NCI-H2029 (cell line): ENCODE data around the gene FKBP1A.
"Not testable (repeated sequence)": the region's sequence is repeated elsewhere in the genome, so short reads cannot be mapped to it uniquely, and the experiment has no call there.

Experiments used
- DNase-seq: peaks from one replicate; lab custom pipeline; 2025; lab: John Stamatoyannopoulos, UW

FKBP1A gene

DNA sequence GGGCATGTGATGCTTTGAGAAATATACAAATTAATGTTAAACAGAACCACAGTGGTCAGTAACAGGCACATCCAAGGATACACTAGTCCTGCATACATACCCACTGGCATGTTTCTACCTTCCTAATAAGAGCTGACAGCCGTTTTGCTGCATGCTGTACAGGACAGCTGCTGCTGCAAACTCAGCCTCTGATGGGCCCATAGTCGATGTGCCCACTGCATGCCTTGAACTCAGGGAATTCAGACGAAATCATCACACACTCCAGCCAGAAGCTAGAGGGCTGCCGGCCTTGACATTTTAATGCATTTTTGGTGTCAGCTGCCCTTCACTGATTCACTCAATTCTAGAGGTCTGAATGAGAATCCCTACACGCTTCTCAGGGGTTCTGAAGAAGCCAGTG, 29.3 kb downstream of the FKBP1A start:
- DNase-seq: no peak

- no peak for DNase-seq
Observed at GRCh38 chr20:1362484-1362883, 30.4 kb downstream of the FKBP1A start.

DNA sequence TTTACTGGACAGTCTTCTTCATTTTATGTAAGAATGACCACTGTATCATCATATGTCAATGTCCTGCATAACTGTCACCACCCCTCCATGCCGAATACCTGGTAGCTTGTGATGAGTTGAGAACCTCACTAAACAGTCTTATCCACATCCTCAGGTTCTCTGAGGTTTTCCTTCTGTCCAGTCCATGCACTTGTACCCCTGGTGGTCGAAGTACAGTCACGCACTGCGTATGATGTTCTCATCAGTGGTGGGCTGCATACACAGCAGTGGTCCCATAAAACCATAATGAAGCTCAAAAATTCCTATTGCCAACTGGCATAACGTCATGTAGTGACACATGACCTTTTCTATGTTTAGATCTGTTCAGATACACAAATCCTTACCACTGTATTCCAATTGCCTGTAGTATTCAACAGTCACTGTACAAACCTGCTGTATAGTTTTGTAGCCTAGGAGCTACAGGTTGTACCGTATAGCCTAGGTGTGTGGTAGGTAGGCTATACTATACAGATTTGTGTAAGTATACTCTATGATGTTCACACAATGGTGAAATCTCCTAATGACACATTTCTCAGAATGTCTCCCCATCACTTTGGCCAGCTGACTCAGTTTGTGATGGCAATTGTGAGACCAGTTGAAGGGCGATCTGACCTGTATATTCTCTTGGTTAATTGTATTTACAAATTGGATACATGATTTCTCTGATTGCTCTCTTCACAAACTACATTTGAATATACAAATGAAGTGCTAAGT, 32.6 kb downstream of the FKBP1A start:
- DNase-seq: no peak

DNA sequence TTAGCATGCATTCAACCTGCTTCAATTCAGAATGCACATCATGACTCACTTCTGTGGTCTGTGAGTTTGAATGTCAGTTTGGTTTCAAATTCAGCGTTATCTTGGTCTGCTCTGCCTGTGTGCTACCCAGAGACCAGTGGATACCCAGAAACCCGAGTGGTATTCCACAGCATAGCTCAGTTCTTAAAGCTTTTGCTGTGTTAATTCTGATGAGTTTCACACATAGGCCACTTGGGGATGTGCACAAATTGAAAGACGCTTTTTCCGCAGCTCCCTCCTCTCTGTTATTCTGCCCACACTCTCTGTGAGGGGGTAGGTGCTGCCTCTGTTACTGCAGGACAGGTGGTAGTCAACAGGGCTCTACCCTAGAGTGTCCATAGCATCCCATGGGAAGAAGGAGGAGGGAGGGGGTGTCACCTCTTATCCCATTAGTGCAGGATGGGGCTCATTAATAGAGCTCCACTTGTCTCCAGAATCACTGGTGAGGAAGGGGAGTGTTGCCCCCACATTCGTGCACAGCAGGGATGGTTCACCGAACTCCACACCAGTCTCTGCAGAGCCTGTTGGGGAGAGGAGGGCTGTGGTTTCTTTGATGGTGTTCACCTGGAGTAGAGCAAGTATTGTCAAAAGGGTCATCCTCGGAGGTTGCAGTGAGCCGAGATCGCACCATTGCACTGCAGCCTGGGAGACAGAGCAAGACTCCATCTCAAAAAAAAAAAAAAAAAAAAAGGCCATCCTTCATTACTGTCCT, 34.8 kb downstream of the FKBP1A start:
- DNase-seq: no peak

- DNase-seq: no peak
Observed at GRCh38 chr20:1353956-1354355, 38.9 kb downstream of the FKBP1A start.

- DNase-seq: no peak
Observed at GRCh38 chr20:1346315-1346969, 46.4 kb downstream of the FKBP1A start.

- no peak for DNase-seq
Observed at GRCh38 chr20:1345756-1346093, 47.1 kb downstream of the FKBP1A start.

DNA sequence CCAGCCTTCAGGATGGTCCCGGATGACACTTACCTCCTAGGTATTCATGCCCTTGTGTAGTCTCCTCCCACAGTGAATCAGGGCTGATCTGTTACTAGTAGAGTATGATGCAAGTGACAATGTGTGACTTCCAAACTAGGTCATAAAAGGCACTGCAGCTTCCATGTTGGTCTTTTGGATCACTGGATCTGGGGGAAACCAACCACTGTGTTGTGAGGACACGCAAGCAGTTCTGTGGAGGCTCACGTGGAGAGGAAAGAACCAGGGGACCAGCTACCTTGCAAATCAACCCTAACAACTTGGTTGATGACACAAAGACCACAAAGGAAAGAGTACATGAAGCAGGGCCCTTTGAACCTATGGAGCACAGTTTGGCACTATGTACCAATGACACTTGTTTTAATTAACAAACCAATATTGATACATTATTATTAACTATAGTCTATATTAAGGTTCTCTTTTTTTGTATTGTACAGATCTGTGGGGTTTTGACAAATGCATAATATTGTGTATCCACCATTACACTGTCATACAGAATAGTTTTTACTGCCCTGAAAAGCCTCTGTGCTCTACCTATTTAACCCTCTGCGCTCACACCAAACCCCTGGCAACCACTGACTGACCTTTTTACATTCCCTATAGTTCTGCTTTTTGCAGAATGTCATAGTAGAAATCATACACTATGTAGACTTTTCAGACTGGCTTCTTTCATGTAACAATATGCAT, 47.7 kb downstream of the FKBP1A start:
- DNase-seq: no peak

- DNase-seq: not testable (repeated sequence)
Observed at GRCh38 chr20:1343446-1344124, 49.3 kb downstream of the FKBP1A start.

DNA sequence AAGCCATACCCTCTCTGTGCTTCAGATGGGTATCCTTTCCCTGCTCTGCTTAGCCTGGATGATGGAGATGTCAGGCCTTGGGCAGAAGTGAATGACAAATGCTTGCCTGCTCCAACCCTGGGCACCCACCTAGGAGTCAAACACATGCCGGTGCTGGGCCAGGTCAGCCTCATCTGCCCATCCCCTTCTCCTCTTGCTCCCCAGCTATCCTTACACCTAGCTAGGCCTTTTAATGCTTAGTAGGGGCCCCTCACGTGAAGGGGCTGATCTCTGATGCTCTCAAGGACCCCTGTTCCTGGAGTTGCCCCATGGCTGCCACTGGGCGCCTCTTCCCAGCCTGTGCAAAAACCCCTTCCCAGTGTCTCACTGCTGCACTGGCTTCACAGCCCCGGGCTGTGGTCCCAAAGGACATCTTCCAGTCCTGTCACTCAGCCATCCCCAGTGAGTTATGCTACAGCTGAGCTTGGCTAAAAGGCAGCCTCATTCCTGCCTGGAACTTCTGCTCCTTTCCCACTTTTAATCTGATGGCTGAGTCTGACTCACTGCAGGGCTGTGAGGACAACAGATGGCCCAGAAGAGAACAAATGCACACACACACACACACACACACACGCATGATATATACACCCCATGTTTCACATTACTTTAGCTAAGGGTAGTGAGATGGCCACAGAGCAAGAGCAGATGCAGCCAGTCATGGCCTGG, 51.1 kb downstream of the FKBP1A start:
- DNase-seq: no peak

GRCh38 chr20:1338801-1339200, 54.1 kb downstream of the FKBP1A start:
- no peak for DNase-seq

GRCh38 chr20:1338096-1338495, 54.8 kb downstream of the FKBP1A start:
- DNase-seq: no peak

GRCh38 chr20:1337441-1337840, 55.4 kb downstream of the FKBP1A start:
- DNase-seq: no peak

- peak; percentile 59 for DNase-seq
Observed at GRCh38 chr20:1336699-1337367, 56.0 kb downstream of the FKBP1A start.

DNA sequence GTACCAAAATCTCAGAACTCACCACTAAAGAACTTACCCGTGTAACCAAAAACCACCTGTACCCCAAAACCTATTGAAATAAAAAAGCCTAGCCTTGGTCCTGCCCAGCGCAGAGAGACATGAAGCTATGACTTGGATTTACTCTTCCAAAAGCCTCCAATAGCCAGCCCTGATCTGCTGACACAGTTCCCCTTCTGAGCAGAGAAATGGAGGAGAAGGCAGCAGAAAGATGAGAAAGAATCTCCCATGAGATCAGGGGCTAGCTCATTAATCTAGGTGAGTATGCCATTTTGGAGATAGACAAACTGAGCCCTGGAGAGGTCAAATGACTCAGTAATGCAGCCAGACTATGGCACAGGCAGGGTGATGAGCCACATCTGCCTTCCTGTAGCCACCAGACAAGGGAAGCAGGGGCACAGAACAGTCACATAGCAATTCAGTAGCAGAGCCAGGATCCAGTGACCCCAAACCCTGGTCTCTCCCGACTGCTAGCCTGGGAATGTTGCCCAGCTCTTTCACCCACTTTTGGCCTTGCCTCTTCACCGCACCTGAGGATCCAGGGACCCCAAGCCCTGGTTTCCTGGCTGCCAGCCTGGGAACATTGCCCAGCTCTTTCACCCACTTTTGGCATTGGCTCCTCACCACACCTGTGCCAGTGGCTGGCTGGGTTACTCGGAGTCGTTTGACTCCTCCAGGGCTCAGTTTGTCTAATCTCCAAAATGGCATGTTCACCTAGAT, 56.7 kb downstream of the FKBP1A start:
- DNase-seq: no peak

DNA sequence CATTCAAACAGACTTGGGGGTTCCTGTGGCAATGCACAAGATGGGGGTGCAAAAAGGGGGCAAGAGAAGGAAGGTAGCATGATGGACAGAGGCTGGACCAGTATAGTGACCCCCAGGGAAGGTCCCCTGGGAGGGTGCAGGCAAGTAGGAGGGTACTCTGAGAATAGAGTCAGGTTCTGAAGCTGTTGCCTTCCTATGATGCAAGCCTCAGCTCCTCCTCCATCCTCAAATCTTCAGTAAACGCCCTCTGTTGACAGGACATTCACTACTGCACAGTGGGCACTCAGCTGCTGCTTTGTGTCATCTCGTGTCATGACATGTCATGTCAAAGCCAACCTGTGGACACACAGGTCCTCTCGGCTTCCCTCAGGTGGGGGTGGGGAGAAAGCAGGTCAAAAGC, 58.1 kb downstream of the FKBP1A start:
- DNase-seq: no peak

DNA sequence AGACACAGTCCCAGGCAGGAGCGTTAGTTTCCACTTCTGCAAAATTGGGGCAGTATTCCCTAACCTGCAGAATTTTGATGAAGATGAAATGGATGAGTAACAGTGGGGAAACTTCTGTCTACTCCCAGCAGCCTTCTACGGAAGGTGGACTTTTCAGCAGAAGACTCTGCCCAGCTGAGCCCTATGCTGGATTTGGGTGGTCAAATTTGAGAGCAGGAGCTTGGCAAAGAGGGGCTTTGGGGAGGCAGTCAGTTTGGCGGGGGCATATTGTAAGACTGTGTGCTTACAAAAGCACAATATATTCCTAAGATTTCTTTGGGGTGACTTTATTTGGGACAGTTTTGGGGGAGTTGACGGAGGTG, 58.5 kb downstream of the FKBP1A start:
- no peak for DNase-seq

DNA sequence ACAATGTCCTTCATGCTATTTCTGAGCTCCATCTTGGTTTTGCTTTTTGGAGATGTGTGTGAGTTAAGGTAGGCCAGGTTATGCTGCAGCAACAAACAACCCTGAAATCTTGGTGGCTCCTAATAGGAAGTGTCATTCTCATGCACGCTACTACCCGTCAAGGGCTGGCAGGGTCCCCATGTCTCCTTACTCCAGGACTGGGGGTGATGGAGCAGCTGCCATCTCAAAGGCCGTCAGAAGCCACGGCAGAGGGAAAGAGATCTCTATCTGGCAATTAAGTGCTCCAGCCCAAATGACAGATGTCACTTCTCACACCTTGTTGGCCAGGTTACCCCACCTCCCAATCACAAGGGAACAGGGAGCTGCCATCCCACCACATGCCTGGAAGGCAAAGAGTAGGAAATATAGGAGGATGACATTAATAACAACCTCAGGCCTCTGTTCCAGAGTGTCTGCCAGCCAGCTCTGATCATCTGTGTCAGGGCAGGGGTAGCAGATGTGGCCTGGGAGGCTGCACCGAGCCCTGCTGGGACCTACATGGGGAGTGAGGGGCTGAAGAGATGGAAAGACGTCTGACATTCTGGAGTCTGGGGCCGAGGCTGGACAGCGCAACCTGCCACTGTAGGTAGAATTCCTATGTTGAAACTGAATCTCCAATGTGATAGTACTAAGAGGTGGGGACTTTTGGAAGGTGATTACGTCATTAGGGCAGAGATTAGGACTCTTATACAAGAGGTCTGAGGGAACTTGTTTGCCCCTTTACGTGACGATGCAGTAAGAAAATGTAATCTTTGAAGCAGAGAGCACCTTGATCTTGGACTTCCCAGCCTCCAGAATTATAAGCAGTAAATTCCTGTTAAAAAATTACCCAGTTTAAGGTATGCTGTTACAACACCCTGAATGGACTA, 59.1 kb downstream of the FKBP1A start:
- DNase-seq: no peak

DNA sequence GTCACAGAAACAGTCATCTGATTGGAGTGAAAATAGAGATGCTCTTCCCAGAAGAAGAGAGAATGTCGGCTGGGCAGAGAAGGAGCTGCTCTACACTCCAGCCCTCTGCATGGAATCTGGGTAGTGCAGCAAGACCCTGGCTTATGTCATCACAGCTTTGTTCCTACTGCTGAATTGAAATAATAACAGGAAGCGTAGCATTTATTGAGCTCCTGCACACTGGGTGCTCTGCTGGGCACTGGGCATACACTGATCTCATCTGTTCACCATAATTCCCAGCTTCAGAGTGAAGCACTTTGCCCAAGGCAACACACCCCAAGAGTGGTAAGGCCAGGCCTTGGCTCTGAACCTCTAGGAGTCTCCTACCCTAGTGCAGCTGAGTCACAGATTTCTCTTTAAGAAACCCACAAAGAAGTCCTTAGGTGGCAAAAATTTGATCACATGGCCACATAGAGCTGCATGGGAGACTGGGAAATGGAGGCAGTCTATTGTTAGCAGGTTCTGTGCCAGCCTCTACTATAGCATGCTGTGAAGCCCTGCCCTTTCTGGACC, 60.0 kb downstream of the FKBP1A start:
- DNase-seq: no peak
